ENCODE data around the gene IFNG.

IFNG gene

GRCh38 chr12:68113644-68114043 is 45.9 kb downstream of the IFNG start:
- no peak for DNase-seq

GRCh38 chr12:68111995-68112394 is 47.5 kb downstream of the IFNG start:
- no peak for DNase-seq

GRCh38 chr12:68109444-68110217 is 49.9 kb downstream of the IFNG start:
- DNase-seq: no peak

DNA sequence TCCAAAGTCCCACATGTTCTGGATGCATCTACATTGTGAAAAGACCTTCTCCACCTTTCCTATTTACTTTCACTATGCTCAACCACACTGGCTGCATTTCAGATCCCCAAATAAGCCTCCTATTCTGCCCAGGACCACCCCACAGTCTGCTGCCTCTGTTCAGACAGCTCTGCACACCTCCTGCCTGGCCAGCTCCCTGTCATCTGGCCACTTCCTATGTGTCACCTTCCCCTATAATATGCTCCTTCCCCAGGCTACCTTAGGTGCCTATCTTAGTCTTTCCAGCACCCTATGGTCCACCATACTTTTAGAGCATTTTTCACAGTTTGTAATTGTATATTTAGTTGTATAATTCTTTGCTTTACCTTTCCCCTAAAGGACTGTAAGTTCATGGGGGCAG is 50.5 kb downstream of the IFNG start:
- no peak for DNase-seq

DNA sequence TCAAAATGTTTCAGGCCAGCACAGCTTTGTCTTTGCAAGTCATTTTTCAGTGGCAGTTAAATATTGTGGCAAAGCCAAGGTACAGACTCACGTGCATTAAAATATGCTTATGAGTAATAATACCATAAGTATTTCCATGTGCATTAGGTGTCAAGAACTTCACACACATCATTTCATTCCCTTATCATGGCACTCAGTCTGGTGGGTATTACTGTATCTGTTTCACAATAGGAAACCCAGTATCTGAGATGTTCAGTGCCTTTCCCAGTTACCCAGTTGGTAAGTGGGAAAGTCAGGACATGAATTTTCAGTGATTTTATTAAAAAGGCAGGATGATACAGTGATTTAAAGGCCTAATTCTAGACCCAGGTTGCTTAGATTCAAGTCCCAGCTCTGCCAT is 52.9 kb downstream of the IFNG start:
- no peak for DNase-seq

DNA sequence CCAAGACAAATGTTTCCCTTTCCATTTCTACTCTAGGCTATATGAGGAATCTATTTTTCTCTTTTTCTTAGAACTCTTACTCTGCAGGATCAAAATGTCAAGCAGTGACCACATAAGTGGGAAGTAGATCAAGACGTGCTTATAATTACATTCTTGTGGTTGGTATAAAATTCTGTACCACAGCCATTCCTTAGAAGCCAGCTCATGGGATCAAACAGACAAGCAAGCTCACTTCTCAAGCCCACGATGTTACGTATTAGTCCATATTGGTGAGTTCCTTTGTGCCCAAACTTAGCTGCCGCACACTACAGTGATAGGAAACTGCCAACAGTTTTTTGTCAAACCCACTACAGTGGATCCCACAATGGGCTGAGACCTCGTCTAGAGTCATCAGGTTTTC is 53.4 kb downstream of the IFNG start:
- no peak for DNase-seq

Measured in DMS79 (cell line).